H1 (cell line): ENCODE results near the gene TMEM72.

ENCODE experiments used
- ATF3 ChIP-seq: IDR thresholded peaks from 2 replicates; pipeline ENCODE4 v1.6.1; 2011; ENCODE audit warnings: low read depth, mild to moderate bottlenecking, low read length; ENCODE audit not compliant: insufficient read depth
- CTCF ChIP-seq, 3 experiments: IDR thresholded peaks; 1 replicate in 2 of 3; 2 replicates in 1 of 3; pipeline versions ENCODE4 v1.5.1 to v1.6.1; 2011; ENCODE audit warnings: low read length in 3 of 3, mild to moderate bottlenecking in 3 of 3, inconsistent platforms in 2 of 3, low read depth in 1 of 3, moderate library complexity in 1 of 3; ENCODE audit not compliant: insufficient read depth in 1 of 3; ENCODE audit errors: control extremely low read depth in 1 of 3
- EP300 ChIP-seq, 2 experiments: IDR thresholded peaks; 1 replicate in 1 of 2; 2 replicates in 1 of 2; pipeline ENCODE4 v1.6.1; 2011 to 2012; ENCODE audit warnings: low read depth in 2 of 2, low read length in 2 of 2, mild to moderate bottlenecking in 2 of 2, borderline replicate concordance in 1 of 2, inconsistent platforms in 1 of 2, moderate library complexity in 1 of 2
- EZH2 ChIP-seq: fragments of 200-600 bp; sonication (generic); IDR thresholded peaks from 2 replicates; pipeline ENCODE4 v1.7.1; 2012; ENCODE audit warnings: low read depth, mild to moderate bottlenecking, moderate library complexity, low read length, inconsistent platforms; ENCODE audit not compliant: severe bottlenecking
- SIN3A ChIP-seq, 2 experiments: IDR thresholded peaks in 1 of 2; conservative IDR thresholded peaks in 1 of 2; 2 replicates each; pipeline ENCODE4 v1.6.1; 2011 to 2012; ENCODE audit warnings: low read length in 2 of 2, improper control_type of control experiment in 1 of 2, low read depth in 1 of 2, mild to moderate bottlenecking in 1 of 2
- USF2 ChIP-seq: IDR thresholded peaks from 2 replicates; pipeline ENCODE4 v1.6.1; 2011; ENCODE audit warnings: low read length, improper control_type of control experiment

- no peak for TF ChIP-seq EZH2
- no peak for TF ChIP-seq ATF3
- TF ChIP-seq CTCF (IDR thresholded peaks at IDR 0.05; ENCODE audit: control extremely low read depth in 1 of 3, insufficient read depth in 1 of 3, low read depth in 1 of 3, low read length in 3 of 3): no peak
- TF ChIP-seq EP300 (IDR thresholded peaks at IDR 0.05; ENCODE audit: borderline replicate concordance in 1 of 2, low read depth in 2 of 2, low read length in 2 of 2): no peak
- no peak for TF ChIP-seq SIN3A (conservative IDR thresholded peaks at IDR 0.05 in 1 of 2, IDR thresholded peaks at IDR 0.05 in 1 of 2; ENCODE audit: low read depth in 1 of 2, low read length in 2 of 2)
- no peak for TF ChIP-seq USF2
These were observed 41.1 kb upstream of the TMEM72 start for GRCh38 chr10:44870031-44870430.
